Right ventricle myocardium inferior (tissue), 1 donor: ENCODE measurements around the gene ANAPC1. TPM values are rescaled to one million over a fixed set of nuclear protein-coding genes. Genes with fewer than 3 reads are reported as not detected.
"Not testable (repeated sequence)": the region's sequence is repeated elsewhere in the genome, so short reads cannot be mapped to it uniquely, and the experiment has no call there.

ENCODE experiments used
- ATAC-seq: fragments of 200-7000 bp; cut with Tn5 transposase; one replicate; pipeline ENCODE4 v1.9.1; 2020; ENCODE audit warnings: mild to moderate bottlenecking, moderate library complexity
- DNase-seq: peaks from one replicate; pipeline ENCODE4 v3.0.0; 2021; ENCODE audit errors: missing footprints
- intact Hi-C: fragments of 100-400 bp; cut with DNase I; formaldehyde crosslinking; loops from one replicate; pipeline ENCODE4 v1.11.0; 2022
- total RNA-seq: library from RNA; stranded (reverse); fragmentation: NEBNext Ultra II Directional; extraction: Animal tissue kit (Norgen Biotek cat#: 25700); gene quantifications from one replicate; pipeline ENCODE4 v1.2.1, GENCODE V29; 2021
- donor health status: DM: no; HTN: yes; CAD: no; lungs with severe emphysema.

Gene ANAPC1
- total RNA-seq, 1 donor from 2014 or later = 18.6 TPM

- ATAC-seq = peak; percentile 43
Observed at GRCh38 chr2:111905990-111906735, 22.2 kb upstream of the ANAPC1 start.

DNA sequence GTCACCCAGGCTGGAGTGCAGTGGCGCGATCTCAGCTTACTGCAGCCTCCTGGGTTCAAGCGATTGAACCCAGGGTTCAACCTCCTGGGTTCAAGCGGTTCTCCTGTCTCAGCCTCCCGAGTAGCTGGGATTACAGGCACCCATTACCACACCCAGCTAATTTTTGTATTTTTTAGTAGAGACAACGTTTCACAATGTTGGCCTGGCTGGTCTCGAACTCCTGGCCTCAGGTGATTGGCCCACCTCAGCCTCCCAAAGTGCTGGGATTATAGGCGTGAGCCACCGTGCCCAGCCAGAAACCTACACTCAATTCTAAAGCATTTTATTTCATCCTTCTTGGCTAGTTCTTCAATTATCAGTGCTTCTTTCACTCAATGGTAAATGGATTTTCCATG is 21.5 kb upstream of the ANAPC1 start:
- DNase-seq, intact Hi-C loops, ATAC-seq: not testable (repeated sequence)

More at GRCh38 chr2:111905990-111906735, 22.2 kb upstream of the ANAPC1 start:
- intact Hi-C loops = loop anchor here (1.0 kb wide), 1 partner anchor 40 kb away; no protein-coding TSS in a partner anchor
- no peak for DNase-seq

GRCh38 chr2:111904726-111905474 is 20.9 kb upstream of the ANAPC1 start:
- DNase-seq (no peak), ATAC-seq (peak; percentile 57)
- intact Hi-C loops = no loop called here

- DNase-seq (no peak), ATAC-seq (no peak)
- intact Hi-C loops = no loop called here
Observed at GRCh38 chr2:111903930-111904439, 20.0 kb upstream of the ANAPC1 start.

DNA sequence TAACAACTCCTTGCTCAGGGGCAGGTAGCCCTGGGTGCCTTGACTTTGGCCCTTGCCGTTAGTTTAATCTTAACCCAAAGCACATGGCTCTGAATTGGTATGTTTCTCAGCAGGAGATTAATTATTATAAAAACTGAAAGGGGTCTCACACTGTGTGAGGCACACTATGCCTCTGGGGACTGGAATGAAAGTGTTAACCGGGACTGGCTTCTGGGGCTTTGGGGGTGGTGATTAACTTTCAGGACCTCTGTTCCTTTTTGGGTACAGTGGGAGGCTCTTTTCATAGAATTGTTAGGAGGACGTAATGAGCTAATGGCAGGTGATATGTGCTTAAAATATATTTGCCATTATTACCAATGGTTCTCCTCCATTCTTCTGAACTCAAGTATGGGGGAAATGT is 19.5 kb upstream of the ANAPC1 start:
- intact Hi-C loops = no loop called here
- no peak for ATAC-seq
- no peak for DNase-seq

DNA sequence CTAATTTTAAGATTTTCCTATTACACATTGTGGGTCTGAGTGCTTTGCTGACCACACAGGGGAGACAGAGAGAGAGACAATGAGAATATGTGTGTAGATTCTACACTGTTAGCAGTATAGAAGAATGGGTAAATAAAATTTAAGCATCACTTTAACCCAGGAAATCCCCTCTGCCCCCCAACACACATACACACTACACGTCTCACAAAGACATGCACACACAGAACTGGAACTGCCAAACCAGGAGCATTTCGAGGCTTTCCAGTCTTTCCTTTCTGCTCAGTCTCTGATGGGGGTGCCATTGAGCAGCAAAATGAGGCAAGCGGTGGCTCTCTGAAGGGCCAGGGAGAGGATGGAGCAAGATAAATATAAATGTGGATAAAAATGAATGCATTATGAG is 16.9 kb upstream of the ANAPC1 start:
- intact Hi-C loops = no loop called here
- ATAC-seq (no peak), DNase-seq (no peak)

DNA sequence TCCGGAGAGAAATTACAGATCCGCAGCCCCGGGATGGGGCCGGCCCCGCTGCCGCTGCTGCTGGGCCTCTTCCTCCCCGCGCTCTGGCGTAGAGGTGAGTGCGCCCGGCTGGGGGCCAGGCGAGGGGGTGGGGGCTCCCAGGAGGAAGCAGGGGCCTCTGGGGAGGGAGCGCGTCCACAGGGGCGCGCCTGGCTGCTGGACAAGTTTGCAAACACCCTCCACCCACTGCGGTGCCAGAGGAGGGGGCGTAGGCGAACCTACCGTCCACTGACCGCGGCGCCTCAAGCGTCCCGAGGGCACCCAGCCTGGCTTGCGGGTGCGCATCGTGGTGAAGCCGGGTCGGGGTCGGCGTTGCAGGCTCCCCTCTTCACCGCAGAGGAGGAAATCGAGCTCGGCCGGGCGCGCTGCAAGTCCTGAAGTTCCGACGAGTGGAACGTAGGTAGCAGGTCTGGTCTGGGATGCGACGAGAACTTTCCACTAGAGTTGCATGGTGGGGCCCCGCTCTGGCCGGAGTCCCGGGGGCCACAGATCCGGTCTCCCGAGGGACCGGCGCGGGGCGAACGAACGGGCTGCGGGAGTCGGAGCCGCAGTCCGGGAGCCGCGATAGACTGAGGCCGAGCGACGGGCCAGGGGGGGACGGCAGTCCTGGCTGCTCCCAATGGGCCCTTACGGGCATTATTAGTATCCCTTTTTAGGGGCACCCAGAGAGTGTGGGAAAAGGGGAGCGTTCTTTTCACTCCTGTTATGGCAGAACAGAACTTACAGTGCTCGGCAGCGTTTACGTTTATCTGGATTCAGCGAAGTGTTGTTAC is 14.9 kb upstream of the ANAPC1 start:
- peak; percentile 80 for DNase-seq
- ATAC-seq = peak; percentile 12
- intact Hi-C loops = loop anchor here (1.0 to 5.0 kb wide), 3 partner anchors 73 to 683 kb away; partner anchors contain the start of gene CHCHD5

GRCh38 chr2:111897924-111898702 is 14.1 kb upstream of the ANAPC1 start, which contains the start of gene MERTK:
TSS of gene MERTK (plus strand) at chr2:111898607. CDS start at chr2:111898736, 129 bp downstream.
- DNase-seq = peak; percentile 93
- ATAC-seq = peak; percentile 94
- intact Hi-C loops = loop anchor here (1.0 to 5.0 kb wide), 3 partner anchors 74 to 684 kb away; partner anchors contain the start of gene CHCHD5

- ATAC-seq (no peak), DNase-seq (no peak)
- intact Hi-C loops = loop anchor here (5.0 kb wide), 2 partner anchors 75 to 685 kb away; partner anchors contain the start of gene CHCHD5
Observed at GRCh38 chr2:111897630-111897923, 13.6 kb upstream of the ANAPC1 start.

DNA sequence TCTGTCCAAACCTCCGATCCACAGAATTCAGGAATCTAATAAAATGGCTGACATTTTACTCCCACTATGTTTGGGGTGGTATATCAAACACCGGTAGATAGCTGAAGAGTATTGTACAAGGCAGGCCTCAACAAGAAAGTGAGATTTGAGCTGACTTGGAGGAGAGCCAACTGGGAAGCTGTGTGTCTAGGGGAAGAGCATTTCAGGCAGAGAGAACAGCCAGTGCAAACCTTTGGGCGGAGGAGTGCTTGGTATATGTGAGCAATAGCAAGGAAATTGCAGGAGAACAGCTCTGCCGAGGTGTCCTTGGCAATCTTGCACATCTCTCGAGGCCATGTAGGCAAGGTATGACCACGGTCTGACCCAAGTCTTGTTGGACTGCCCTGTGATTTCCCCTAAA is 12.6 kb upstream of the ANAPC1 start:
- ATAC-seq (no peak), DNase-seq (no peak)
- intact Hi-C loops = loop anchor here (5.0 kb wide), 2 partner anchors 76 to 686 kb away; partner anchors contain the start of gene CHCHD5

GRCh38 chr2:111896024-111896423 is 12.0 kb upstream of the ANAPC1 start:
- DNase-seq (no peak), ATAC-seq (no peak)
- intact Hi-C loops = loop anchor here (5.0 kb wide), 2 partner anchors 76 to 686 kb away; partner anchors contain the start of gene CHCHD5

DNA sequence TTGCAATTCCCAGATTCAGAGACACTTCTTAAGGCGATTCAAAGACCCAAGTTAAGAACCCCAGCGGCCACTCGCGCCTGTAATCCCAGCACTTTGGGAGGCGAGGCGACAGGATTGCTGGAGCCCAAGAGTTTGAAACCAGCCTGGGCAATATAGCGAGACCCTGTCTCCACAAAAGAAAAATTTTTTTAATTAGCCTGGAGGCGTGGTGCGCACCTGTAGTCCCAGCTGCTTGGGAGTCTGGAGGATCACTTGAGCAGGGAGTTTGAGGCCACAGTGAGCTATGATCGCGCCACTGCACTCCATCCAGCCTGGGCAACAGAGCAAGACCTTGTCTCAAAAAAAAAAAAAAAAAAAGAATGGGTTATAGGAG is 585 bp upstream of the ANAPC1 start:
- DNase-seq = no peak
- intact Hi-C loops = loop anchor here (1.0 kb wide), 1 partner anchor 163 kb away; no protein-coding TSS in a partner anchor
- peak; percentile 10 for ATAC-seq

DNA sequence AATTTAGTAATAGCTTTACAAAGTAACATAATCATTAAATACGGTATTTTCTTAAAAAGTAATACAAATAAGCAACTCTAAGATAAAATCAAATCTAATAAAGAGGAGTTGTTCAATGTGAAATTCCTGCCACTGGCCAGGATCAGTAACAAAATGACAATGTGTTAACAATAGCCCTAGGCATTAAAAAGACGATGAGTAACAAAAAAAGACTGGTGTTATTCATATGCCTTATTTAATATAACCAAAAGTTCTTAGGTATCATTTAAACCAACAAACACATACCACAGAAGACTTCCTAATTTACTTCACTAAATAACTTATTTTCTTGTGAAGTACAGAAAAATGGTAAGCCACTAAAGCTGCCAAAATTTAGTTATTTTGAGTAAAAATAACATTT is 11.2 kb downstream of the ANAPC1 start:
- intact Hi-C loops, ATAC-seq, DNase-seq: not testable (repeated sequence)

GRCh38 chr2:111865124-111865523 is 18.9 kb downstream of the ANAPC1 start:
- intact Hi-C loops, DNase-seq, ATAC-seq: not testable (repeated sequence)

GRCh38 chr2:111860005-111860404 is 24.0 kb downstream of the ANAPC1 start:
- intact Hi-C loops, DNase-seq, ATAC-seq: not testable (repeated sequence)

- ATAC-seq, DNase-seq, intact Hi-C loops: not testable (repeated sequence)
Observed at GRCh38 chr2:111852544-111852943, 31.4 kb downstream of the ANAPC1 start.

- ATAC-seq, intact Hi-C loops, DNase-seq: not testable (repeated sequence)
Observed at GRCh38 chr2:111850646-111851045, 33.3 kb downstream of the ANAPC1 start.
